ENCODE measurements around the gene GRIA3. TPM values are rescaled to one million over a fixed set of nuclear protein-coding genes. Genes with fewer than 3 reads are reported as not detected.

Gene GRIA3
- polyA plus RNA-seq, 1 of the 3 experiments (the other 2 are of a cell fraction), result 0.15 TPM

DNA sequence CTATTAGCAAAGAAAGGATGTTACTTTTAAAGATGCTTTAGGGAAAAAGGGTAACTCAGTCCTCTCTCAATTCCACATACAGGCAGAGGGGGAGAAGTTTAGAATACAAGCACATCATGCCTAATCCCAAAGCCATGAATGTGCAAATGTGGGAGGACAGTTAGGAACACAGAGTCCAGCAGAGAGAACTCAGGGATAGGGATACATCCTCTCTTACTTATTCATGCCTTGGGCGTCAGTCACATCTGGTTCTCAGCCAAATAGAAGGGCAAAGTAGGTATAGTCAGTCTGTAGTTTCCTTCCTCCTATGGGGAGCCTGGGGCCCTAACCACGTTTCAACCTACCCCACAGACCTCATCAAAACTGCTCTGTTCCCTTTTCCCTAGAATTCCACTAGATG lies 87.8 kb downstream of the GRIA3 start:
- no peak for TF ChIP-seq NFIC (IDR thresholded peaks at IDR 0.05; ENCODE audit: borderline replicate concordance)
- TF ChIP-seq, protein P1, sequence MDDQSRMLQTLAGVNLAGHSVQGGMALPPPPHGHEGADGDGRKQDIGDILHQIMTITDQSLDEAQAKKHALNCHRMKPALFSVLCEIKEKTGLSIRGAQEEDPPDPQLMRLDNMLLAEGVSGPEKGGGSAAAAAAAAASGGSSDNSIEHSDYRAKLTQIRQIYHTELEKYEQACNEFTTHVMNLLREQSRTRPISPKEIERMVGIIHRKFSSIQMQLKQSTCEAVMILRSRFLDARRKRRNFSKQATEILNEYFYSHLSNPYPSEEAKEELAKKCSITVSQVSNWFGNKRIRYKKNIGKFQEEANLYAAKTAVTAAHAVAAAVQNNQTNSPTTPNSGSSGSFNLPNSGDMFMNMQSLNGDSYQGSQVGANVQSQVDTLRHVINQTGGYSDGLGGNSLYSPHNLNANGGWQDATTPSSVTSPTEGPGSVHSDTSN (IDR thresholded peaks at IDR 0.05), result no peak
- TF ChIP-seq CHD2 (IDR thresholded peaks at IDR 0.05; ENCODE audit: low read length, partially characterized antibody), result no peak
- TF ChIP-seq EZH2phosphoT487 (IDR thresholded peaks at IDR 0.05; ENCODE audit: borderline replicate concordance, low read depth), result no peak
- TF ChIP-seq SMC3 (IDR thresholded peaks at IDR 0.05; ENCODE audit: low read depth, low read length), result no peak
- TF ChIP-seq NRF1 (IDR thresholded peaks at IDR 0.05; ENCODE audit: low read depth, low read length), result no peak
- TF ChIP-seq MEF2A (IDR thresholded peaks at IDR 0.05; ENCODE audit: borderline replicate concordance, low read depth), result no peak
- no peak for TF ChIP-seq MXI1 (IDR thresholded peaks at IDR 0.05; ENCODE audit: low read depth, low read length)
- no peak for TF ChIP-seq FOXM1 (IDR thresholded peaks at IDR 0.05; ENCODE audit: low read depth)
- no peak for TF ChIP-seq GABPA (IDR thresholded peaks at IDR 0.05; ENCODE audit: low read depth)
- TF ChIP-seq POLR2AphosphoS5 (IDR thresholded peaks at IDR 0.05; ENCODE audit: low read depth, low read length), result no peak
- TF ChIP-seq, protein P2, sequence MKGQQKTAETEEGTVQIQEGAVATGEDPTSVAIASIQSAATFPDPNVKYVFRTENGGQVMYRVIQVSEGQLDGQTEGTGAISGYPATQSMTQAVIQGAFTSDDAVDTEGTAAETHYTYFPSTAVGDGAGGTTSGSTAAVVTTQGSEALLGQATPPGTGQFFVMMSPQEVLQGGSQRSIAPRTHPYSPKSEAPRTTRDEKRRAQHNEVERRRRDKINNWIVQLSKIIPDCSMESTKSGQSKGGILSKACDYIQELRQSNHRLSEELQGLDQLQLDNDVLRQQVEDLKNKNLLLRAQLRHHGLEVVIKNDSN (IDR thresholded peaks at IDR 0.05; ENCODE audit: borderline replicate concordance, low read depth), result no peak
- no peak for TF ChIP-seq EP300 (IDR thresholded peaks at IDR 0.05; ENCODE audit: borderline replicate concordance in 1 of 2, low read depth in 1 of 2, low read length in 1 of 2)
- H3K9me3 ChIP-seq, result no peaks in the 10 kb centered on the region
- H4K20me1 ChIP-seq (ENCODE audit: insufficient read depth), result no peaks in the 10 kb centered on the region
- no peaks in the 10 kb centered on the region for H3K9me2 ChIP-seq
- H2AFZ ChIP-seq (ENCODE audit: low read depth), result no peak overlapping the region
- H3K4me1 ChIP-seq (ENCODE audit: control insufficient read depth in 1 of 2, insufficient read depth in 2 of 2, low read depth in 1 of 2, low read length in 1 of 2), result no peaks in the 10 kb centered on the region
- CTCF ChIA-PET, result interaction anchor here (1.5 kb wide), 1 partner anchor 8 kb away, joined by 3 read pairs; no protein-coding TSS in a partner anchor
- WGBS (ENCODE audit: low lambda C conversion rate), result 26% methylated on average over 2 of the region's 2 CpGs
- H3K27me3 ChIP-seq (ENCODE audit: insufficient read depth), result peaks cover 14% of the 10 kb centered on the region; the same call in 1 of the 2 replicates
- POLR2A ChIA-PET, result no interaction called here
- no peaks in the 10 kb centered on the region for H3K36me3 ChIP-seq (replicated peaks in 1 of 2; ENCODE audit: control insufficient read depth in 1 of 2, insufficient read depth in 2 of 2, low read length in 1 of 2)
- no peak overlapping the region for H3K4me3 ChIP-seq (ENCODE audit: low read depth in 2 of 2, low read length in 1 of 2)
- no peak overlapping the region for H3K4me2 ChIP-seq
- H3K9ac ChIP-seq, result no peak overlapping the region
- H3F3A ChIP-seq (replicated peaks; ENCODE audit: insufficient read depth), result no peaks in the 10 kb centered on the region
- no peak for DNase-seq
- H3K27ac ChIP-seq (ENCODE audit: low read depth in 2 of 2, low read length in 1 of 2), result no peak overlapping the region
- H3K79me2 ChIP-seq (ENCODE audit: insufficient read depth), result no peaks in the 10 kb centered on the region

DNA sequence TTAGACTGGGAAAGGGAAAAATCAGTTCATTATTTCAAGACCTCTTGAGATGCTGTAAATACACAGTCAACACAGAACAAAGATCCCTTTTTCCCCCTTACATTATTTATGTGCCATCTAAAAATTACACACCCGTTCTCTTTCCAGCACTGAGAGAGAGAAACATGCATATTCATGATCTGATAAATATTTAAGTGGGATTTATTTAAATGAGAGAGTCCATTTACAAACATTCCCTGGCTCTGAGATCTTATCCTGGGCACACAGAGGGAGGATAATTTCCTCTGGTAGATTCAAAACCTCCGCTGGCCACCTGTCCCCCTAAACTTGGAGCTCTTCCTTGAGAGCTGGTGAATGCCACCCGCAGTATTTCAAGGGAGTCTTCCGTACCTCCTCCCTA lies 88.6 kb downstream of the GRIA3 start:
- CTCF ChIA-PET, result no interaction called here
- no peaks in the 10 kb centered on the region for H3K9me2 ChIP-seq

More for the DNA sequence above, 88.6 kb downstream of the GRIA3 start:
- POLR2A ChIA-PET, result no interaction called here
- Histone ChIP-seq H2AFZ (ENCODE audit: low read depth) (no peak overlapping the region), H4K20me1 (ENCODE audit: insufficient read depth) (no peaks in the 10 kb centered on the region), H3F3A (replicated peaks; ENCODE audit: insufficient read depth) (no peaks in the 10 kb centered on the region), H3K27me3 (ENCODE audit: insufficient read depth) (peaks cover 14% of the 10 kb centered on the region; the same call in 1 of the 2 replicates), H3K4me3 (ENCODE audit: low read depth in 2 of 2, low read length in 1 of 2) (no peak overlapping the region), H3K27ac (ENCODE audit: low read depth in 2 of 2, low read length in 1 of 2) (no peak overlapping the region), H3K79me2 (ENCODE audit: insufficient read depth) (no peaks in the 10 kb centered on the region), H3K9me3 (no peaks in the 10 kb centered on the region), H3K4me1 (ENCODE audit: control insufficient read depth in 1 of 2, insufficient read depth in 2 of 2, low read depth in 1 of 2, low read length in 1 of 2) (no peaks in the 10 kb centered on the region), H3K36me3 (replicated peaks in 1 of 2; ENCODE audit: control insufficient read depth in 1 of 2, insufficient read depth in 2 of 2, low read length in 1 of 2) (no peaks in the 10 kb centered on the region), H3K4me2 (no peak overlapping the region), H3K9ac (no peak overlapping the region)
- TF ChIP-seq RAD21 (IDR thresholded peaks at IDR 0.05; ENCODE audit: low read length), result no peak
- whole genome bisulfite sequencing (ENCODE audit: low lambda C conversion rate), result 33% methylated on average over 4 of the region's 4 CpGs
- DNase-seq, result no peak
